ENCODE measurements around the gene TMEM255A.

TMEM255A gene

GRCh38 chrX:120290107-120290506 lies 21.2 kb downstream of the TMEM255A start:
- Histone ChIP-seq H3K4me3 (replicated peaks; ENCODE audit: insufficient read depth, low read length) (no peak overlapping the region), H3K27ac (replicated peaks) (no peak overlapping the region), H3K27me3 (ENCODE audit: insufficient read depth, poor library complexity, severe bottlenecking) (no peaks in the 10 kb centered on the region)
- no peak for DNase-seq (ENCODE audit: low read depth in 1 of 2, low spot score in 1 of 2)
- TF ChIP-seq GABPA (IDR thresholded peaks at IDR 0.05; ENCODE audit: low read depth): no peak
- no peak for TF ChIP-seq SPI1 (IDR thresholded peaks at IDR 0.05; ENCODE audit: borderline replicate concordance, low read depth)
- no peak for TF ChIP-seq POLR2AphosphoS5 (IDR thresholded peaks at IDR 0.05; ENCODE audit: low read depth)
- no peak for TF ChIP-seq CTCF (IDR thresholded peaks at IDR 0.05; ENCODE audit: insufficient read depth, low read length)
- TF ChIP-seq, protein P1, sequence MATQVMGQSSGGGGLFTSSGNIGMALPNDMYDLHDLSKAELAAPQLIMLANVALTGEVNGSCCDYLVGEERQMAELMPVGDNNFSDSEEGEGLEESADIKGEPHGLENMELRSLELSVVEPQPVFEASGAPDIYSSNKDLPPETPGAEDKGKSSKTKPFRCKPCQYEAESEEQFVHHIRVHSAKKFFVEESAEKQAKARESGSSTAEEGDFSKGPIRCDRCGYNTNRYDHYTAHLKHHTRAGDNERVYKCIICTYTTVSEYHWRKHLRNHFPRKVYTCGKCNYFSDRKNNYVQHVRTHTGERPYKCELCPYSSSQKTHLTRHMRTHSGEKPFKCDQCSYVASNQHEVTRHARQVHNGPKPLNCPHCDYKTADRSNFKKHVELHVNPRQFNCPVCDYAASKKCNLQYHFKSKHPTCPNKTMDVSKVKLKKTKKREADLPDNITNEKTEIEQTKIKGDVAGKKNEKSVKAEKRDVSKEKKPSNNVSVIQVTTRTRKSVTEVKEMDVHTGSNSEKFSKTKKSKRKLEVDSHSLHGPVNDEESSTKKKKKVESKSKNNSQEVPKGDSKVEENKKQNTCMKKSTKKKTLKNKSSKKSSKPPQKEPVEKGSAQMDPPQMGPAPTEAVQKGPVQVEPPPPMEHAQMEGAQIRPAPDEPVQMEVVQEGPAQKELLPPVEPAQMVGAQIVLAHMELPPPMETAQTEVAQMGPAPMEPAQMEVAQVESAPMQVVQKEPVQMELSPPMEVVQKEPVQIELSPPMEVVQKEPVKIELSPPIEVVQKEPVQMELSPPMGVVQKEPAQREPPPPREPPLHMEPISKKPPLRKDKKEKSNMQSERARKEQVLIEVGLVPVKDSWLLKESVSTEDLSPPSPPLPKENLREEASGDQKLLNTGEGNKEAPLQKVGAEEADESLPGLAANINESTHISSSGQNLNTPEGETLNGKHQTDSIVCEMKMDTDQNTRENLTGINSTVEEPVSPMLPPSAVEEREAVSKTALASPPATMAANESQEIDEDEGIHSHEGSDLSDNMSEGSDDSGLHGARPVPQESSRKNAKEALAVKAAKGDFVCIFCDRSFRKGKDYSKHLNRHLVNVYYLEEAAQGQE (IDR thresholded peaks at IDR 0.05; ENCODE audit: insufficient replicate concordance, low read depth): no peak

- no peaks in the 10 kb centered on the region for H3K27me3 ChIP-seq (ENCODE audit: insufficient read depth, poor library complexity, severe bottlenecking)
- no peak overlapping the region for H3K4me3 ChIP-seq (replicated peaks; ENCODE audit: insufficient read depth, low read length)
- no peak for DNase-seq (ENCODE audit: low read depth in 1 of 2, low spot score in 1 of 2)
- no peak overlapping the region for H3K27ac ChIP-seq (replicated peaks)
- TF ChIP-seq CTCF (IDR thresholded peaks at IDR 0.05; ENCODE audit: insufficient read depth, low read length): no peak
- TF ChIP-seq SPI1 (IDR thresholded peaks at IDR 0.05; ENCODE audit: borderline replicate concordance, low read depth): no peak
- TF ChIP-seq, protein P1 (IDR thresholded peaks at IDR 0.05; ENCODE audit: insufficient replicate concordance, low read depth): no peak
- TF ChIP-seq POLR2AphosphoS5 (IDR thresholded peaks at IDR 0.05; ENCODE audit: low read depth): no peak
- no peak for TF ChIP-seq GABPA (IDR thresholded peaks at IDR 0.05; ENCODE audit: low read depth)
Measured at GRCh38 chrX:120287513-120288112, 23.6 kb downstream of the TMEM255A start.

GRCh38 chrX:120286733-120287512 lies 24.3 kb downstream of the TMEM255A start:
- Histone ChIP-seq H3K27me3 (ENCODE audit: insufficient read depth, poor library complexity, severe bottlenecking) (no peaks in the 10 kb centered on the region), H3K4me3 (replicated peaks; ENCODE audit: insufficient read depth, low read length) (no peak overlapping the region), H3K27ac (replicated peaks) (no peak overlapping the region)
- DNase-seq (ENCODE audit: low read depth in 1 of 2, low spot score in 1 of 2): no peak
- TF ChIP-seq GABPA (IDR thresholded peaks at IDR 0.05; ENCODE audit: low read depth) (no peak), CTCF (IDR thresholded peaks at IDR 0.05; ENCODE audit: insufficient read depth, low read length) (no peak), POLR2AphosphoS5 (IDR thresholded peaks at IDR 0.05; ENCODE audit: low read depth) (no peak), SPI1 (IDR thresholded peaks at IDR 0.05; ENCODE audit: borderline replicate concordance, low read depth) (no peak)
- TF ChIP-seq, protein P1 (IDR thresholded peaks at IDR 0.05; ENCODE audit: insufficient replicate concordance, low read depth): no peak
